Stimulated activated CD4-positive, alpha-beta T cell treated with anti-CD3 and anti-CD28 coated beads, Interleukin-12 subunit alpha, Interleukin-12 subunit beta, amount 100 ng/mL, for 4 hours (primary cell): ENCODE results near the gene HOXA7.

Source experiments
- DNase-seq: peaks from one replicate; pipeline ENCODE4 v3.0.0-alpha.2; 2020

Gene HOXA7

GRCh38 chr7:27104341-27105058 is 52.0 kb downstream of the HOXA7 start:
- DNase-seq, result no peak
